Skeletal muscle cell (primary cell): Measurements from ENCODE around the gene TSHZ1.
"Not testable (repeated sequence)": the region's sequence is repeated elsewhere in the genome, so short reads cannot be mapped to it uniquely, and the experiment has no call there.

ENCODE experiments used
- DNase-seq: peaks from one replicate; pipeline ENCODE4 v3.0.0-alpha.2; 2010; ENCODE audit warnings: low read depth
- H3K4me3 ChIP-seq: 2 replicates; pipeline ENCODE4 v1.5.1; 2011; ENCODE audit warnings: low read depth, mild to moderate bottlenecking, control low read depth, low read length, moderate library complexity

TSHZ1 gene

GRCh38 chr18:75178376-75178775 lies 32.2 kb upstream of the TSHZ1 start:
- H3K4me3 ChIP-seq: no peak overlapping the region
- DNase-seq: no peak

GRCh38 chr18:75179819-75180600 lies 30.6 kb upstream of the TSHZ1 start:
- H3K4me3 ChIP-seq: no peak overlapping the region
- no peak for DNase-seq

DNA sequence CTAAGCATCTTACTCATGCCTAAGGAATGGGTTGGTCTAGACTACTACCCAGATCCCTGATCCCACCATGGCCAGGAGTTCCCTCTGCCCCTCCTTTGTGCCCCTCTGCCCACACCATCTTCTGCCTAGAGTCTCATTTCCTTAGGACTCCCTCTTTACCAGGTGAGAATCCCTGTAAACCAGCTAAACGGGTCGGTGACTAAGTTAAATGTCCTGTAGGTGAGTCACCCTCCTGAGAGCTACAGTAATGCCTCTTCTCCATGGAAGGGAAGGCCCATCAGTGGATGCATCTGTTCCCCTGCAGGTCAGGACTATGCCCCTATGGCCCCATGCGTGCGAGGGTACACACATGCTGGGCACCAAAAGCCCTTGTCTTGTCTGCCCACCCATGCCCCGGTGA lies 27.1 kb upstream of the TSHZ1 start:
- H3K4me3 ChIP-seq: no peak overlapping the region

DNA sequence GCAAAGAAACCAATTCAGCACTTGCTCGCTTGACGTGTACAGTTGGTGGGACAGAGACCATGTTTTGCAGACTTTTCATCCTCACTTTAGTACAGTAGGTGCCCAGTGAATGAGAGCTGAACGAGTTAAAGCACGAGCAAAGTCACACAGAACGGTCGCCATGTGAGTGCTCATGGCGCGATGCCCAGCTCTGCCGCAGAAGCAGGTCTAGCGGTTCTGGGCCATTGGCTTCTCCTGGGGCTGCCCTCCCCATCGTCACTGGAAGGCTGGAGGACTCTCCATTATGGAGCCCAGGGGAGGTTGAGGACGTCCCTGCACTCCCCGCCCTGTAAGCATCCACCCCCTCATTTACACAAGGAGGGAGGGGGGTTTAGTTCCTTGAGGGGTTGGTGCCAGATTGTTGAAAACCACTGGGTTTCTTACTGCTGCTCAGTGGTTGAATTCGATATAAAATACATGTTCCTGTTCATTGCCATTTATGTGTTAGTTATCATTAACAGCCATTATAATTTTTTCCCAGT lies 26.6 kb upstream of the TSHZ1 start:
- DNase-seq: no peak
- H3K4me3 ChIP-seq: no peak overlapping the region

More for the DNA sequence above, 27.1 kb upstream of the TSHZ1 start:
- DNase-seq: no peak

DNA sequence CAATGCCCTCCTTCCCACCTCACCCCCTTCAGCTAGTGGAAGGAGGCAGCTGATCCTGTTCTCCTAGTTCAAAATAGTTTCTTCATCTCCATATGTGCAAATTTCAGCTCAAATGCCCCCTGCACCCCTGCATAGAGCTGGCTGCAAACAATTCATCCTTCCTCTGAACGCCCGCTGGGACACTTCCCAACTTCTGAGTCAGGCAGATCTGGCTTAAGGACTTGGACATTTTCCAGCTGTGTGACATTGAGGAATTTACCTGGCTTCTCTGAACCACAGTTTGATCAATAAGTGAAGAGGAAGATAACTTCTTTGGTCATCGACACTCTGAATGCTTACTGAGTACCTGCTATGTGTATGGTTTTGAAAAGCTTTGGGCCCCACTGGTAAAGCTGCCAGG lies 25.1 kb upstream of the TSHZ1 start:
- no peak overlapping the region for H3K4me3 ChIP-seq
- no peak for DNase-seq

DNA sequence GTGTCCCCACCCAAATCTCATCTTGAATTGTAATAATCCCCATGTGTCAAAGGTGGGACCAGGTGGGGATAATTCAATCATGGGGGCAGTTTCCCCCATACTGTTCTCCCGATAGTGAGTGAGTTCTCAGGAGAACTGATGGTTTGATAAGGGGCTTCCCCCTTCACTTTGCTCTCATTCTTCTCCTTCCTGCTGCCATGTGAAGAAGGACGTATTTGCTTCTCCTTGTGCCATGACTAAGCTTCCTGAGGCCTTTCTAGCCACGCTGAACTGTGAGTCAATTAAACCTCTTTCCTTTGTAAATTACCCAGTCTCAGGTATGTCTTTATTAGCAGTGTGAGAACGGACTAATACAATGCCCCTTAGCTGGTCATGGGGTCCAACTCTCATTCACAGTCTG lies 22.9 kb upstream of the TSHZ1 start:
- not testable (repeated sequence) for DNase-seq, H3K4me3 ChIP-seq

DNA sequence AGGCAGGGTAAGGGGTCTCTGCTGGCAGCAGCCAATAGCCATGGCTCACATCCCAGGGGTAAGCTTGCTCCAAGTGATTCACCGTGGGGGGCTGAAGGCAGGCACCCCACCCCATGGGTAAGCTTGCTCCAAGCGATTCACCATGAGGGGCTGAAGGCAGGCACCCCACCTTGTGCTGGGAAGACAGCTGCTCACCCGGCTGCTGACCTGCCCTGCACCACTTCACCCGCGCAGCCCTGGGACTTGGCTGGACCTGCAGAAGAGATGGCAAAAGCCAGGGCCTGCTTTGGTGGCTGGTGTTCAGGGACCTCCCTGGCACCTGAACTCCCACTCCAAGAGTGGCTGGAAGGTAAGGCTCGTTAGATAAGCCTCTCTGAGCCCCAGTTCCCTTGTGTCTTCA lies 20.9 kb upstream of the TSHZ1 start:
- H3K4me3 ChIP-seq: no peak overlapping the region

GRCh38 chr18:75192899-75193298 lies 17.7 kb upstream of the TSHZ1 start:
- H3K4me3 ChIP-seq: no peak overlapping the region
- no peak for DNase-seq

More for the DNA sequence above, 20.9 kb upstream of the TSHZ1 start:
- DNase-seq: no peak

- no peak for DNase-seq
- H3K4me3 ChIP-seq: no peak overlapping the region
Measured at GRCh38 chr18:75198036-75198435, 12.6 kb upstream of the TSHZ1 start.

DNA sequence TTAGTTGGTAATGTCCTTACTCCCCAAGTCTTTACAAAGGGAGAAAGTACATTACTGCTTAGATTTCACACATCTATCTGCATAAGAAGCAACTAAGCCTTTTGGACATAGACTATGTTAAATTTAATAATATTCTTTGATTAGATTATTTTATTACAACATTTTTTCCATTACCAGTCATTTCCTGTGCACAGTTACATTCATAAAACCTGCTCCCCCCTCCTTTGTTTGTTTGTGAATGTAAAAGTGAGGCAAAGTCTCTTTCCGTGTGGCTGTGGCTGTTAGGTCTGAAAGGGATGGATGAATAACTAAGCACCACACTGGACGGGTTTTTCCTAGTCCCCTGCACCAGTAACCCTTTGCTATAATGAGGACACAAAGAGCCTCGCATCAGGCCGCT lies 11.3 kb upstream of the TSHZ1 start:
- DNase-seq: no peak
- H3K4me3 ChIP-seq: no peak overlapping the region

GRCh38 chr18:75200071-75200470 lies 10.5 kb upstream of the TSHZ1 start:
- no peak for DNase-seq
- no peak overlapping the region for H3K4me3 ChIP-seq

- H3K4me3 ChIP-seq: no peak overlapping the region
- DNase-seq: no peak
Measured at GRCh38 chr18:75200605-75201280, 9.9 kb upstream of the TSHZ1 start.

DNA sequence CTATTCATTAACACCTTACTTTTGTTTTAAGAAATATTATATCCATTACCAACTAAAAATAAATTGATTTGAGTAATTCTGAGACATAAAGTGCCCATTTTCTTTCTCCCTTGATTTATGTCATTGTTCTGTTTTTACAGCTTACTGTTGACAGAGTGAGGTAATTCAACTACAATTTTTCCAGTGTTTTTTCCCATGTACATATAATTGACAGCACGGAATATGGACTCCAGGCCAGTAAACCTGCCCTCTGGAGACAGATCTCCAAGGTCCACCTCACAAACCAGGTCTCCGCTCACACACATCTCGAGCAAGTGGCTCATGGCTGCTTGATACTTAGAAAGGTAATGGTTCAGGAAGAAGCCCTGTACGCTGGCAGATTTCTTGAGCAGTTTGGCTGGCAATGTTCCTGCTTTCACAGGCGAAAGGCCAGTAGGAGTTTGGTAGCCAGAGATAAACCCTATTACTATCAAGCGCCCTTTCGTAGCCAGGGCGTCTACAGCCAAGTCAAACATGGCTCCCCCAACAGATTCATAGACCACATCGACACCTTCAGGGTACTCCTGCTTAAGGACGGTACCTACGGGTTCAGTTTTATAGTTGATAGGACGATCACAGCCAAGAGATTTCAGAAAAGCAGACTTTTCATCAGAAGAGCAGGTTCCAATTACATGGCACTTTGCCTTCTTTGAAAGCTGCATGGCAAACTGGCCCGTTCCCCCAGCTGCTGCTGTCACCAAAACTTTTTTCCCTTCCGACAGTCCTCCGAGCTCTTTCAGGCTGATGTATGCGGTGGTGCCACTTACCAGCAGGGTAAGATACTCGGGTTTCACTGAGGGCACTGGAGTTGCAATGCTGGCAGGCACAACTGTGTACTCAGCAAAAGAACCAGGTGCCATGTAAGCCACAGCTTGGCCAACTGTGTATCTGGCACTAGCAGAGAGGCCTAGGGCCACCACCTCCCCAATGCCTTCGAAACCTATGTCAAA lies 9.0 kb upstream of the TSHZ1 start:
- DNase-seq: no peak
- no peak overlapping the region for H3K4me3 ChIP-seq

- no peak for DNase-seq
- H3K4me3 ChIP-seq: no peak overlapping the region
Measured at GRCh38 chr18:75202696-75203365, 7.8 kb upstream of the TSHZ1 start.

GRCh38 chr18:75203416-75204268 lies 7.0 kb upstream of the TSHZ1 start:
- no peak for DNase-seq
- peak overlapping the region; percentile 45 for H3K4me3 ChIP-seq

- H3K4me3 ChIP-seq: peak overlapping the region; percentile 45
- DNase-seq: no peak
Measured at GRCh38 chr18:75204269-75204731, 6.3 kb upstream of the TSHZ1 start.

DNA sequence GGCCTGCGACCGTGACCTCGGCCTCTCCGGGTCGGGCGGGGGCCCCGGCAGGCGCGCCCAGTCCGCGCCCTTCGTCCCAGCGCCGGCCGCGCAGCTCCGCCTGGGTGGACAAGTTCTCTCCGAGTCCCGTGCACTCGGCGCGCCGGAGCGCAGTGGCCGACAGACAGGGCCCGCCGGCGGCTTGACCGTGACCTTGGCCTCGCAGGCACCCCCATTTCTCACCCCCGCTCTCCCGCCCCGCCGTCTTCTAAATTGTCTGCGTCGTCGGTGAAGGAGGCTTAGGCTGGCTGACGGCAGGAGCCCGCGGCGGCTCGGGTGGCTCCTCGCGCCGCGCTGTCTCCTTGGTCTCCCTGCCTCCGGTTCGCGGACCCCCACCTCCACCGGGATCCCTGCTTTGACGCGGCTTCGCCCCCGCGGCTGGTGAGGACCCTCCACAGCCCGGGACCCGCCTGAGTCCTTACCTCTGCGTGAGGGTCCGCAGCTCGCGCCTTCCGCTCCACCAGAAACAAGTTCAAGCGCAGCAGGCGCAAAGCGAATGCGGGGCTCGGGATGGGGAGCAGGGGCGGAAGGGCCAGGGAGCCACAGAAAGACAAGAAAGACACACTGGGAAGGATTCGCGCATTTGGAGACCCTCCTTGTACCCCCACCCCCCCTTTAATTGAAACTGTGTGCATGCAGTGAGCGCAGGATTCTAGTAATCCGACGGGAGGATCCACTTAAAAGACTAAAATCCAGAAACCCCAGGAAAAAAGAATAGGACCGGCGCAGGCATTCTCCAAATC lies 5.7 kb upstream of the TSHZ1 start:
- H3K4me3 ChIP-seq: peak overlapping the region; percentile 45
- DNase-seq: no peak
